Brain microvascular endothelial cell (primary cell): ENCODE measurements around the gene PTPN14.
"Not testable (repeated sequence)": the region's sequence is repeated elsewhere in the genome, so short reads cannot be mapped to it uniquely, and the experiment has no call there.

Experiments
- DNase-seq: peaks from one replicate; pipeline ENCODE4 v3.0.0-alpha.2; 2020
- H3K27ac ChIP-seq: fragments of 250-450 bp; sonication (Bioruptor Pico); 2 replicates; pipeline ENCODE4 v1.5.1; 2020; ENCODE audit warnings: mild to moderate bottlenecking, moderate library complexity
- H3K27me3 ChIP-seq: fragments of 250-450 bp; sonication (Bioruptor Pico); replicated peaks from 2 replicates; pipeline ENCODE4 v1.5.1; 2020; ENCODE audit warnings: mild to moderate bottlenecking
- H3K36me3 ChIP-seq: fragments of 250-450 bp; sonication (Bioruptor Pico); replicated peaks from 2 replicates; pipeline ENCODE4 v1.5.1; 2020; ENCODE audit warnings: mild to moderate bottlenecking
- H3K4me3 ChIP-seq: 2 replicates; pipeline ENCODE4 v1.5.1; 2011; ENCODE audit warnings: low read depth, mild to moderate bottlenecking, control low read depth, low read length, moderate library complexity
- in situ Hi-C: cut with HindIII; loops from 2 replicates; pipeline ENCODE4 v1.10.0; 2017; ENCODE audit warnings: low sequenced_read_pairs, low pct_ligation_motif_present
- TF ChIP-seq, protein P1 (sequence below): IDR thresholded peaks from 2 replicates; pipeline ENCODE4 v1.5.1; 2011; ENCODE audit warnings: low read depth, mild to moderate bottlenecking, moderate library complexity, low read length, control low read depth, inconsistent platforms; ENCODE audit errors: missing control alignments

The PTPN14 gene

DNA sequence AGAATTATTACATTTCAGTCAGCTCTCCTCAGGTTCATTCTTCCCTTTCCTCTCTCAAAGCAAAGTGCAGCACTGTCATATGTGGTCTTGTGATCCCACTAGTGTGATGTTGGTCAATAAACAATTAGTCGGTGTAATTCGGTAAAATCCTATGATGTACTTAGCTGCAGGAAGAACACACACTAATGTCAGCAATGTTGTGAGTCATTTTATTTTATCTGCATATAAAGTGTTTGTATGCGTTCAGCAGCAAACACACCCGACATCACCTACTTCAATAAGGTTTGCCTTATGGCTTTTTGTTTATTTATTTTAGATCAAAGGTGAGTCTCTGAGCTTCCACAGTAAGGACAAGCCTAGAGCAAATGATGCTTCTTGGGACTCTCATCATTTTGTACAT is 47.8 kb downstream of the PTPN14 start:
- Histone ChIP-seq H3K27ac (no peak overlapping the region), H3K36me3 (no peaks in the 10 kb centered on the region), H3K27me3 (no peaks in the 10 kb centered on the region), H3K4me3 (no peak overlapping the region)
- no peak for DNase-seq
- TF ChIP-seq, protein P1, sequence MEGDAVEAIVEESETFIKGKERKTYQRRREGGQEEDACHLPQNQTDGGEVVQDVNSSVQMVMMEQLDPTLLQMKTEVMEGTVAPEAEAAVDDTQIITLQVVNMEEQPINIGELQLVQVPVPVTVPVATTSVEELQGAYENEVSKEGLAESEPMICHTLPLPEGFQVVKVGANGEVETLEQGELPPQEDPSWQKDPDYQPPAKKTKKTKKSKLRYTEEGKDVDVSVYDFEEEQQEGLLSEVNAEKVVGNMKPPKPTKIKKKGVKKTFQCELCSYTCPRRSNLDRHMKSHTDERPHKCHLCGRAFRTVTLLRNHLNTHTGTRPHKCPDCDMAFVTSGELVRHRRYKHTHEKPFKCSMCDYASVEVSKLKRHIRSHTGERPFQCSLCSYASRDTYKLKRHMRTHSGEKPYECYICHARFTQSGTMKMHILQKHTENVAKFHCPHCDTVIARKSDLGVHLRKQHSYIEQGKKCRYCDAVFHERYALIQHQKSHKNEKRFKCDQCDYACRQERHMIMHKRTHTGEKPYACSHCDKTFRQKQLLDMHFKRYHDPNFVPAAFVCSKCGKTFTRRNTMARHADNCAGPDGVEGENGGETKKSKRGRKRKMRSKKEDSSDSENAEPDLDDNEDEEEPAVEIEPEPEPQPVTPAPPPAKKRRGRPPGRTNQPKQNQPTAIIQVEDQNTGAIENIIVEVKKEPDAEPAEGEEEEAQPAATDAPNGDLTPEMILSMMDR = no peak
- in situ Hi-C loops = no loop called here

DNA sequence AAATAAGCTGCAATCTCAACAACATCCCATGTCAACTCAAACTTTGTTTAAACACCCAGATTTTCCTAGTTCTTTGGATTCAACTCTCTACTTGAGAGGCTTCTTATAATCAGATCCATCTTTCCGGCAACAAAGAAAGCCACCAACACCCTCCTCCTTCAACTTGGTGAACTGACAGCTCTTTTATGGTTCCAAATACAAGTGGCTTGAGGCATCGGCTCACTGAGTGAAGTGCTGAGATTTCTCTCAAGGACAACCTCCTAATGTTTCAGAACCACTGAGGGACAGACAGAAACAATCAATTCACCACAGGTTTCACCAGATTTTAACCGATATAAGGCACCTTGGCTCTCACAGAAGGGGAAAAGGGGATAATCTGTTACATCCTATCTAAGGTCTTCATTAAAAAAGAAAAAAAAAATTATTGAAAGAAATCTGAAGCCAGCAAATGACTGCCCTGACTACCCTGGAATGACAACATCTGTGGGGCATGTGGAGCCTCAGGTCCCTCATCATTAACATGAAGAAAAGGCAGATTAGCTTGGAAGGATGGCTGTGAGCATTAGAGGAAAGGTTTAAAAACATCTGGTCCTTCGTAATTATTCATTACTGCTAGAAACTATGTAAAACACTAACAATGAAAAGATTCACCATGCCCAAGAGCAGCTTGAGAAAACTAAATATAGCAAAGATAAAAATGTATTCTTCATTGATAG is 50.9 kb downstream of the PTPN14 start:
- Histone ChIP-seq H3K27ac (no peak overlapping the region), H3K4me3 (no peak overlapping the region), H3K27me3 (no peaks in the 10 kb centered on the region), H3K36me3 (no peaks in the 10 kb centered on the region)
- TF ChIP-seq, protein P1 = no peak
- DNase-seq = no peak
- in situ Hi-C loops = no loop called here

DNA sequence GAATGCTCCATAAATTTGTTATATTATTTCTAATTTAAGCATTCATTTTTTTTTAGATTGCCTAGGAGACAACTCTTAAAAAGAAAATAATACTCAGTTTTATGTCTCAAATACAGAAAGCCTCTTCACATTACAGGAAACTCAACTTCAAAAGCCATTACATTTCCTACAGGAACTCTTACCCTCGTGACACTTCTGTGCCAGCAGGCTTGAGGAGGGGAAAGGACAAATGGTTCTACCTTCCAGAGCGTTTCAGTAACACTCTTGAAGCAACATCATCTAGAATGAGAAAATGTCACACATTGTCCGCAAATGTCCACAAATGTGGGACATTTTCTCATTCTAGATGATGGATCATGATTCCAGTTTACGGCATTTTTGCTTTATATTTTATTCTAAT is 51.7 kb downstream of the PTPN14 start:
- no peak for DNase-seq
- TF ChIP-seq, protein P1 = no peak
- Histone ChIP-seq H3K27ac (no peak overlapping the region), H3K36me3 (no peaks in the 10 kb centered on the region), H3K4me3 (no peak overlapping the region), H3K27me3 (no peaks in the 10 kb centered on the region)
- in situ Hi-C loops = no loop called here

GRCh38 chr1:214498021-214498420 is 53.4 kb downstream of the PTPN14 start:
- in situ Hi-C loops = no loop called here
- TF ChIP-seq, protein P1 = no peak
- H3K27ac ChIP-seq = no peak overlapping the region
- no peaks in the 10 kb centered on the region for H3K27me3 ChIP-seq
- no peak for DNase-seq
- H3K4me3 ChIP-seq = no peak overlapping the region
- no peaks in the 10 kb centered on the region for H3K36me3 ChIP-seq

GRCh38 chr1:214496126-214496525 is 55.3 kb downstream of the PTPN14 start:
- Histone ChIP-seq H3K36me3 (no peaks in the 10 kb centered on the region), H3K27me3 (no peaks in the 10 kb centered on the region), H3K4me3 (no peak overlapping the region), H3K27ac (no peak overlapping the region)
- TF ChIP-seq, protein P1 = no peak
- in situ Hi-C loops = no loop called here
- no peak for DNase-seq

DNA sequence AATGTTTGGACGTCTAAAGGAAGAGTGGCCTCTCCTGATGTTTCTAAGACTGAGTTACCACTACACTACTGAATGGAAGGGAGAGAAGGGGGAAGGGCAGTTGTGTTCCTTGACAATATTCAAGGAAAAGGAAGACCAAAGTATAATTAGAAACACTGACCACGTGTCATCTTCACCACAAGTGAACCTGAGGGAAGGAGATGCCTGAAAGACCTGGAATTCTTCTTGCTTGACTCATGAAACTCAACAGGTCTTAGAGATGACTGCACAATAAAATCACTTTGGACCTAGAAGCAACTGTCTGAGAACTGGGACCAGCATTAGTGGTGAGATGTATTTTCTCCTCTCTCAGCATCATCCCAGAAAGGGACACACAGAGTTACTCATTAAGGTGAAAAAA is 56.7 kb downstream of the PTPN14 start:
- no peaks in the 10 kb centered on the region for H3K36me3 ChIP-seq
- TF ChIP-seq, protein P1 = no peak
- H3K27ac ChIP-seq = no peak overlapping the region
- no peak overlapping the region for H3K4me3 ChIP-seq
- in situ Hi-C loops = no loop called here
- H3K27me3 ChIP-seq = no peaks in the 10 kb centered on the region
- DNase-seq = no peak

GRCh38 chr1:214494179-214494578 is 57.2 kb downstream of the PTPN14 start:
- in situ Hi-C loops, DNase-seq, H3K27me3 ChIP-seq, H3K4me3 ChIP-seq, H3K36me3 ChIP-seq, H3K27ac ChIP-seq: not testable (repeated sequence)
